Measurements from ENCODE around the gene RCBTB2. TPM values are rescaled to one million over a fixed set of nuclear protein-coding genes. Genes with fewer than 3 reads are reported as not detected.

The RCBTB2 gene
- total and polyA plus RNA-seq, 4 donors: 4.1 to 9.0 (median 5.4) TPM

DNA sequence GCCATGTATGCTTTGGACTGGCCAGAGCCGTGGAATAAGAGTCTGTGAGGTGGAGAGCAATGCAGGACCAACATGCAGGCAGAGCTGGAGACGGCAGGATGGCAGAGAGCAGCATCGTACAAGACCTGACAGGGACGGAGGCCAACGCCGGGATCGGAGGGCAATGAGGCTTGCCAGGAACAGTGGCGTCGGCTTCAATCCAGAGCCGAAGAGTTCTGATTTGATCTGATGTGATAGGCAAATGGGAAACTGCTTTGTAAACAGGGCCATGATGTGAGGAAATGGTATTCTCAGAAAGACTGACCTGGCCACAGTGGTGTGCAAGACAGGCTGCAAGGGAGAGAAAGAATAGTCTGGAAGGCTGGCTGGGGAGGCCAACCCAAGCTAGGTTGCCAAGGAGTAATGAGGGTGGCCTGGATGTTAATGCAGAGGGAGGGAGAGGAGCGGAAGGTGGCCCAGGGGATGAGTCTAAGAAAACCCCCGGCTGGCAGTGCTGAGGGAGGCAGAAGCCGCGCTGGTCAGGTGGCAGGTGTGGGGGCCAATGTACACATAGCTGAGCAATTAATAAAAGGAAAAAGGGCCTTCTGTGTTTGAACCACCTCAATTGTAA, 26.7 kb downstream of the RCBTB2 start:
- H3K9me3 ChIP-seq (ENCODE audit: control insufficient read depth in 4 of 4, low read length in 3 of 4): no peaks in the 10 kb centered on the region
- peak overlapping the region; percentile 16 to 48 for H3K27ac ChIP-seq (ENCODE audit: low read depth in 1 of 2, low read length in 2 of 2)
- peaks cover 0 to 3% (median 1%) of the 10 kb centered on the region in 4 donors for H3K36me3 ChIP-seq (ENCODE audit: control insufficient read depth in 4 of 4, insufficient read depth in 3 of 4, low read depth in 1 of 4, low read length in 3 of 4)
- H3K4me1 ChIP-seq (ENCODE audit: control insufficient read depth in 4 of 4, insufficient read depth in 4 of 4, low read length in 3 of 4): peaks cover 0 to 2% (median 0%) of the 10 kb centered on the region in 4 donors
- H3K27me3 ChIP-seq (ENCODE audit: control insufficient read depth in 4 of 4, insufficient read depth in 4 of 4, low read length in 3 of 4): no peaks in the 10 kb centered on the region
- DNase-seq (ENCODE audit: low spot score): no peak
- no peak overlapping the region for H3K9ac ChIP-seq (ENCODE audit: low read depth in 1 of 2, low read length in 2 of 2)
- TF ChIP-seq ATF3 (IDR thresholded peaks at IDR 0.05) (no peak), FOXA1 (IDR thresholded peaks at IDR 0.05) (no peak), FOXA2 (IDR thresholded peaks at IDR 0.05) (no peak), EGR1 (IDR thresholded peaks at IDR 0.05; ENCODE audit: low read depth in 2 of 2) (no peak), JUND (IDR thresholded peaks at IDR 0.05) (no peak), SP1 (IDR thresholded peaks at IDR 0.05) (no peak), ZBTB33 (IDR thresholded peaks at IDR 0.05) (no peak), GABPA (IDR thresholded peaks at IDR 0.05 in 1 of 2, conservative IDR thresholded peaks at IDR 0.05 in 1 of 2) (no peak), RXRA (IDR thresholded peaks at IDR 0.05) (no peak), YY1 (IDR thresholded peaks at IDR 0.05) (no peak), REST (IDR thresholded peaks at IDR 0.05) (no peak), NR2F2 (IDR thresholded peaks at IDR 0.05) (no peak)
- 86% methylated on average over 14 of the region's 14 CpGs for WGBS
- H3K4me3 ChIP-seq (ENCODE audit: low read depth in 1 of 3, low read length in 3 of 3): no peak overlapping the region

DNA sequence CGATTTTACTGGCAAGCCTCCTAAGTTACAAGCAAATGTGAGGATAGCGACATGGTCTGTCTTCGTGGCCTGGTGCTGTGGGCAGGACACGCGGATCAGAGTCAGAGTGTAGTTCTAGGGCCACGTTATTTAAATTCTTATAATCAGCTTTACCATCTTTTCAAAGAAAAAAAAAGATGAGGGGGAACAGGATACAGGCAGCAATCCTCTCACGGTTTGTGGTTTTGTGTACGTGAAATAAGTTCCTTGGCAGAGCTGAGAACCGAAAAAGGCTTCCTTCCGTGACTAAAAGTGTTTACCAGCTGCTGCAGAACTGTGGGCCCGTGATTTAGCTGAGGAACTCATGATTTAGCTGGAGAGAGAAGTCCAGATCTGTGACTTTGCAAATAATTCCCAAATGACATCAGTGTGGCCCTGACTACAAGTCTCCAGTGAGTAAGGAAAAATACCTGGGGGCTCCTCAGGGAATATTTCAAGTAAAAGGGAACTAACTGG, 27.2 kb downstream of the RCBTB2 start:
- TF ChIP-seq FOXA2 (IDR thresholded peaks at IDR 0.05): no peak
- peak; percentile 44 for TF ChIP-seq MAX (IDR thresholded peaks at IDR 0.05)
- TF ChIP-seq RAD21 (IDR thresholded peaks at IDR 0.05): peak in 1 of 2 donors; percentile 3
- no peak for DNase-seq (ENCODE audit: low spot score)
- Histone ChIP-seq H3K4me3 (ENCODE audit: low read depth in 1 of 3, low read length in 3 of 3) (no peak overlapping the region), H3K27me3 (ENCODE audit: control insufficient read depth in 4 of 4, insufficient read depth in 4 of 4, low read length in 3 of 4) (no peaks in the 10 kb centered on the region), H3K9me3 (ENCODE audit: control insufficient read depth in 4 of 4, low read length in 3 of 4) (no peaks in the 10 kb centered on the region), H3K27ac (ENCODE audit: low read depth in 1 of 2, low read length in 2 of 2) (peak overlapping the region; percentile 16 to 48), H3K4me1 (ENCODE audit: control insufficient read depth in 4 of 4, insufficient read depth in 4 of 4, low read length in 3 of 4) (peaks cover 0 to under 1% (median 0%) of the 10 kb centered on the region in 4 donors), H3K9ac (ENCODE audit: low read depth in 1 of 2, low read length in 2 of 2) (no peak overlapping the region), H3K36me3 (ENCODE audit: control insufficient read depth in 4 of 4, insufficient read depth in 3 of 4, low read depth in 1 of 4, low read length in 3 of 4) (peaks cover 0 to 3% (median 1%) of the 10 kb centered on the region in 4 donors)
- 80% methylated on average over 11 of the region's 11 CpGs for WGBS
